ENCODE data around the gene CACTIN. TPM values are rescaled to one million over a fixed set of nuclear protein-coding genes. Genes with fewer than 3 reads are reported as not detected.
"Not testable (repeated sequence)": the region's sequence is repeated elsewhere in the genome, so short reads cannot be mapped to it uniquely, and the experiment has no call there.

CACTIN gene
- total and polyA plus RNA-seq, 2 of the 4 experiments (the other 2 are of a cell fraction) = 10.8 to 19.5 TPM

- H3K14ac ChIP-seq (replicated peaks; ENCODE audit: low read depth, low read length); H2BK20ac ChIP-seq (ENCODE audit: low read depth, low read length); H2BK15ac ChIP-seq (ENCODE audit: low read depth, low read length); H2AK5ac ChIP-seq (ENCODE audit: low read depth, low read length); H3K56ac ChIP-seq (ENCODE audit: extremely low read depth, insufficient read depth, low read length); H3K4me2 ChIP-seq (ENCODE audit: low read depth, low read length); ATAC-seq (ENCODE audit: low read depth); H2AK9ac ChIP-seq (replicated peaks; ENCODE audit: low read depth, low read length, poor library complexity); H3K27me3 ChIP-seq (ENCODE audit: control insufficient read depth, insufficient read depth, low read length); H4K5ac ChIP-seq (ENCODE audit: low read depth, low read length); H3K4me3 ChIP-seq (ENCODE audit: insufficient read depth, low read depth, low read length); H3K9ac ChIP-seq (ENCODE audit: low read depth, low read length); H4K91ac ChIP-seq (ENCODE audit: insufficient read depth, low read depth, low read length); H2BK5ac ChIP-seq (ENCODE audit: low read depth, low read length, poor library complexity, severe bottlenecking); DNase-seq; H3K36me3 ChIP-seq (ENCODE audit: control insufficient read depth, insufficient read depth, low read length); H3K27ac ChIP-seq (ENCODE audit: insufficient read depth, low read length); POLR2A ChIA-PET (ENCODE audit: unreplicated experiment); H2AFZ ChIP-seq (replicated peaks; ENCODE audit: low read length, poor library complexity); H3K23ac ChIP-seq (ENCODE audit: low read depth, low read length); H2BK120ac ChIP-seq (ENCODE audit: low read depth, low read length); H3K18ac ChIP-seq (ENCODE audit: low read depth, low read length); H3K4ac ChIP-seq (ENCODE audit: low read depth, low read length); H3K9me1 ChIP-seq (ENCODE audit: insufficient read depth, low read length); dilution Hi-C loops (cut with HindIII; ENCODE audit: low sequenced_read_pairs, unreplicated experiment); H3K4me1 ChIP-seq (ENCODE audit: control insufficient read depth, insufficient read depth, low read length); BruUV-seq (replicated peaks); intact Hi-C loops (cut with micrococcal nuclease); H3K9me3 ChIP-seq (ENCODE audit: control insufficient read depth, insufficient read depth, low read length); in situ Hi-C loops (cut with MboI; ENCODE audit: low sequenced_read_pairs); H4K8ac ChIP-seq (ENCODE audit: low read depth in 2 of 2, low read length in 2 of 2): not testable (repeated sequence)
- H4K20me1 ChIP-seq (ENCODE audit: insufficient read depth, low read length) = peaks cover 10% of the 10 kb centered on the region; the same call in 1 of the 2 replicates
- WGBS, 2 experiments (ENCODE audit: extremely low coverage in 2 of 2, insufficient read length in 1 of 2) = no CpG with 5 or more reads among the region's 11 CpGs
- CTCF ChIA-PET = interaction anchor here (0.6 to 1.1 kb wide), 3 partner anchors 25 to 683 kb away, joined by 3 to 5 read pairs (median 3); no protein-coding TSS in a partner anchor
- H3K79me1 ChIP-seq (ENCODE audit: low read depth in 1 of 2, low read length in 2 of 2) = peaks cover 7 to 22% of the 10 kb centered on the region in 2 experiments; a peak in 3 of 4 replicates
Measured at GRCh38 chr19:3570042-3570441, 56.5 kb downstream of the CACTIN start.

Data from IMR-90 (cell line).